Mucosa of gallbladder (tissue), 1 donor: ENCODE results near the gene FZD8. TPM values are rescaled to one million over a fixed set of nuclear protein-coding genes. Genes with fewer than 3 reads are reported as not detected.

Experiments
- DNase-seq: peaks from one replicate; pipeline ENCODE4 v3.0.0-alpha.2; 2020; ENCODE audit warnings: low spot score
- total RNA-seq: library from RNA; stranded (reverse); gene quantifications from one replicate; pipeline ENCODE4 v1.2.1, GENCODE V29; 2021
- donor health status: DM: no; HTN: no; CAD: no.

Gene FZD8
- total RNA-seq, 1 donor from 2014 or later = 9.4 TPM

- no peak for DNase-seq
These were observed 36.9 kb downstream of the FZD8 start, which contains the start of gene GJD4 for GRCh38 chr10:35605191-35605590. GJD4 (plus strand) TSS chr10:35605341; CDS start chr10:35605568, 227 bp downstream.

GRCh38 chr10:35600193-35600592, 41.9 kb downstream of the FZD8 start:
- no peak for DNase-seq

GRCh38 chr10:35598379-35598778, 43.7 kb downstream of the FZD8 start:
- DNase-seq = no peak

- no peak for DNase-seq
These were observed 47.0 kb downstream of the FZD8 start for GRCh38 chr10:35595106-35595505.

GRCh38 chr10:35594115-35595079, 47.7 kb downstream of the FZD8 start:
- DNase-seq = no peak

- DNase-seq = no peak
These were observed 49.7 kb downstream of the FZD8 start for GRCh38 chr10:35592441-35592840.

GRCh38 chr10:35588836-35589235, 53.3 kb downstream of the FZD8 start:
- no peak for DNase-seq

Other genes starting within 250 kb of the FZD8 start
- not detected for gene GJD4, start 37.0 kb downstream of the FZD8 start, total RNA-seq